Uterus (tissue), 4 donors: ENCODE results near the gene ADARB2. TPM values are rescaled to one million over a fixed set of nuclear protein-coding genes. Genes with fewer than 3 reads are reported as not detected.

Experiments
- DNase-seq, 2 donors: peaks; one replicate each; pipeline ENCODE4 v3.0.0-alpha.2; 2019 to 2020
- H3K27ac ChIP-seq, 2 donors: fragments of 200-600 bp; sonication (generic); 1 replicate in 1 of 2; 2 replicates in 1 of 2; pipeline ENCODE4 v1.5.1; 2016 to 2018
- H3K27me3 ChIP-seq, 2 donors: fragments of 200-600 bp; sonication (generic); one replicate each; pipeline ENCODE4 v1.5.1; 2018 to 2019; ENCODE audit warnings: control low read depth in 1 of 2
- H3K36me3 ChIP-seq, 2 donors: fragments of 200-600 bp; sonication (generic); one replicate each; pipeline ENCODE4 v1.5.1; 2019; ENCODE audit warnings: control low read depth in 1 of 2
- H3K4me1 ChIP-seq, 2 donors: fragments of 200-600 bp; sonication (generic); one replicate each; pipeline ENCODE4 v1.5.1; 2018 to 2019; ENCODE audit warnings: control low read depth in 1 of 2
- H3K4me3 ChIP-seq, 2 donors: fragments of 200-600 bp; sonication (generic); 1 replicate in 1 of 2; 2 replicates in 1 of 2; pipeline ENCODE4 v1.5.1; 2018 to 2019; ENCODE audit warnings: mild to moderate bottlenecking in 1 of 2
- H3K9me3 ChIP-seq, 2 donors: fragments of 200-600 bp; sonication (generic); one replicate each; pipeline ENCODE4 v1.5.1; 2019; ENCODE audit warnings: control low read depth in 1 of 2
- POLR2A ChIP-seq, 2 donors: fragments of 450-650 bp; IDR thresholded peaks; one replicate each; pipeline ENCODE4 v1.6.1; 2016; ENCODE audit warnings: antibody characterized with exemption in 2 of 2, mild to moderate bottlenecking in 1 of 2, moderate library complexity in 1 of 2
- intact Hi-C: fragments of 100-400 bp; cut with DNase I; formaldehyde crosslinking; loops from one replicate; pipeline ENCODE4 v1.15.1; 2023; ENCODE audit warnings: low total_unique reads
- total RNA-seq, 4 donors: library from RNA; depleted of rRNA in 3 of 4; stranded (reverse); fragments of >200 nt in 3 of 4; gene quantifications; one replicate each; pipeline versions ENCODE4 v1.1.0 to v1.2.4, GENCODE V29; 2014 to 2023
- TF ChIP-seq, protein P1 (sequence below), 4 experiments: fragments of 200-600 bp in 2 of 4; fragments of 450-650 bp in 2 of 4; sonication (generic) in 2 of 4; IDR thresholded peaks; one replicate each; pipeline ENCODE4 v1.5.1; 2016 to 2019; ENCODE audit warnings: antibody characterized with exemption in 4 of 4, mild to moderate bottlenecking in 2 of 4, moderate library complexity in 1 of 4
- donor health status: DM: yes; HTN: yes; CAD: no.

Gene ADARB2
- total RNA-seq, 4 donors from 2014 or later = 0.76 to 2.6 (median 2.0) TPM; not detected in 1

DNA sequence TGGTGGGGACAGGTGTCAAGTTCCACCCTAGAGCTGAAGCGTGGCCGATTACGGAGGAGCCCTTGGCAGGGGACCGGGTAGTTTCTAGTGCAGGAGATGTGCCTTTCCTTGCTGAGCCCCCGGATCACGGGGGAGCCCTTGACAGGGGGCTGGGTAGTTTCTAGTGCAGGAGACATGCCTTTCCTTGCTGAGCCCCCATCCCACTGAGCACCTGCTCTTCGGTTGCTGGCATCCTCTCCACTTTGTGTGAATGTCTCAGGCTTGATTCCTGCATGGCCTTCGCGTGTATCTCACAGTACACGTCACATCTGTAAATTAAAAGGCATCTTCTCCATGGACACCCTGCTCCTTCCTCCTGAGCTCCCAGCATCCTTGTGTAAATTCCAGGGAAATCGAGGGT lies 263.5 kb downstream of the ADARB2 start:
- Histone ChIP-seq H3K4me1 (no peaks in the 10 kb centered on the region), H3K36me3 (no peaks in the 10 kb centered on the region), H3K27me3 (no peaks in the 10 kb centered on the region), H3K9me3 (no peaks in the 10 kb centered on the region), H3K4me3 (no peak overlapping the region), H3K27ac (no peak overlapping the region)
- DNase-seq = no peak
- intact Hi-C loops = no loop called here
- TF ChIP-seq, protein P1, sequence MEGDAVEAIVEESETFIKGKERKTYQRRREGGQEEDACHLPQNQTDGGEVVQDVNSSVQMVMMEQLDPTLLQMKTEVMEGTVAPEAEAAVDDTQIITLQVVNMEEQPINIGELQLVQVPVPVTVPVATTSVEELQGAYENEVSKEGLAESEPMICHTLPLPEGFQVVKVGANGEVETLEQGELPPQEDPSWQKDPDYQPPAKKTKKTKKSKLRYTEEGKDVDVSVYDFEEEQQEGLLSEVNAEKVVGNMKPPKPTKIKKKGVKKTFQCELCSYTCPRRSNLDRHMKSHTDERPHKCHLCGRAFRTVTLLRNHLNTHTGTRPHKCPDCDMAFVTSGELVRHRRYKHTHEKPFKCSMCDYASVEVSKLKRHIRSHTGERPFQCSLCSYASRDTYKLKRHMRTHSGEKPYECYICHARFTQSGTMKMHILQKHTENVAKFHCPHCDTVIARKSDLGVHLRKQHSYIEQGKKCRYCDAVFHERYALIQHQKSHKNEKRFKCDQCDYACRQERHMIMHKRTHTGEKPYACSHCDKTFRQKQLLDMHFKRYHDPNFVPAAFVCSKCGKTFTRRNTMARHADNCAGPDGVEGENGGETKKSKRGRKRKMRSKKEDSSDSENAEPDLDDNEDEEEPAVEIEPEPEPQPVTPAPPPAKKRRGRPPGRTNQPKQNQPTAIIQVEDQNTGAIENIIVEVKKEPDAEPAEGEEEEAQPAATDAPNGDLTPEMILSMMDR (IDR thresholded peaks at IDR 0.05) = no peak

DNA sequence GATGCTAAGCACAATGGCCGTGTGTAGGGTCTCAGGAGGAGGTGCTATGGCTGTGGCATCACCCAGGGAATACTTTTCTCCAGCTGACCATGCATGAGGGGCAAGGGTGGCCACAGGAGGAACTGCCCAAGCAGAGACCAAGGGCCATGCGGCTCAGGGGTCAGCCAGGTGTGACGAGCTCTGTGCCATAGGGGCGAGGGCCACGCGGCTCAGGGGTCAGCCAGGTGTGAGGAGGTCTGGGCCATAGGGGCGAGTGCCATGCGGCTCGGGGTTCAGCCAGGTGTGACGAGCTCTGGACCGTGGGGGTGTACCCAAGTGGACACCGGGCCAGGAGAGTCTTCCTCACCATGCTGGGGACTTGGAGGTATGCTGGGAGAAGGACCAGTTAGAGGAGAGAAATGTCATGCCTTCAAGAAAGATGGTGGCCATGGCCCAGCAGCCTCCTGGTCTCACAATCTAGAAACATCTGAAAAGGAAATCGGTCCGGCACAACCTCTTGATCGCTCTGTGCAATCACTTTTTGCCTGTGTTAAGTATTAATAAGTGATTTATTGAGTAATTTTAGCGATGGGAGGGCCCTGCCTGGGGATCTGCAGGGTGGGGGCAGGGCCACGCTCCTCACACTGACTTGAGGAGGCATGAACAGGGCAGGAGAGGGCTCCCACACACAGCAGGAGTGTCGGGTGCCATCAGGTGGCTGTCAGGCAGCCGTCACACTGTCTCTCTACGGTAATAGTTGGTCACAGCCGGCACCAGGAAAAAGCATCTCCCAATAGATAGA lies 265.0 kb downstream of the ADARB2 start:
- intact Hi-C loops = no loop called here
- no peak for DNase-seq
- H3K36me3 ChIP-seq = no peaks in the 10 kb centered on the region
- no peaks in the 10 kb centered on the region for H3K9me3 ChIP-seq
- TF ChIP-seq POLR2A (IDR thresholded peaks at IDR 0.05) = no peak
- TF ChIP-seq, protein P1 (IDR thresholded peaks at IDR 0.05) = no peak
- no peak overlapping the region for H3K4me3 ChIP-seq
- H3K27me3 ChIP-seq = no peaks in the 10 kb centered on the region
- H3K4me1 ChIP-seq = no peaks in the 10 kb centered on the region
- H3K27ac ChIP-seq = no peak overlapping the region

DNA sequence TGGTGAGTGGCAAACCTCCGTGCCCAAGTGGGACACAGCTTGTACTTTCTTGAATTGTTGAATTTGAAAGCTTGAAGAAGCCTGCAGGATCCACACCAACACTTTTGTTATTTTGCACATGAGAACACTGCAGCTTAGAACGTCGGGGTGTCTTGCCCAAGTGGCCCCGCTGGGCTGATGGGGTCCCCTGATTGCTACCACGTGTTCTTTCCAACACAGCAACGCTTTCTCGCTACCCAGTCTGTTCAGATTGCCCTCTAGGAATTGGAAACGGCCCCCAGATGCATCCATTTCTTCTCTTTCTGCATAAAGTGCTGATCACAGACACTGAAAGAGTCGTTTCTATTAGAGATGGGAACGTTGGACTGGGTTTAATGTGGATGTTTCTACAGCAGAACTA lies 268.5 kb downstream of the ADARB2 start:
- TF ChIP-seq, protein P1 (IDR thresholded peaks at IDR 0.05) = no peak
- TF ChIP-seq POLR2A (IDR thresholded peaks at IDR 0.05) = no peak
- intact Hi-C loops = no loop called here
- no peak overlapping the region for H3K4me3 ChIP-seq
- H3K27ac ChIP-seq = no peak overlapping the region
- H3K36me3 ChIP-seq = no peaks in the 10 kb centered on the region
- no peaks in the 10 kb centered on the region for H3K9me3 ChIP-seq
- H3K27me3 ChIP-seq = no peaks in the 10 kb centered on the region
- no peak for DNase-seq
- no peaks in the 10 kb centered on the region for H3K4me1 ChIP-seq

DNA sequence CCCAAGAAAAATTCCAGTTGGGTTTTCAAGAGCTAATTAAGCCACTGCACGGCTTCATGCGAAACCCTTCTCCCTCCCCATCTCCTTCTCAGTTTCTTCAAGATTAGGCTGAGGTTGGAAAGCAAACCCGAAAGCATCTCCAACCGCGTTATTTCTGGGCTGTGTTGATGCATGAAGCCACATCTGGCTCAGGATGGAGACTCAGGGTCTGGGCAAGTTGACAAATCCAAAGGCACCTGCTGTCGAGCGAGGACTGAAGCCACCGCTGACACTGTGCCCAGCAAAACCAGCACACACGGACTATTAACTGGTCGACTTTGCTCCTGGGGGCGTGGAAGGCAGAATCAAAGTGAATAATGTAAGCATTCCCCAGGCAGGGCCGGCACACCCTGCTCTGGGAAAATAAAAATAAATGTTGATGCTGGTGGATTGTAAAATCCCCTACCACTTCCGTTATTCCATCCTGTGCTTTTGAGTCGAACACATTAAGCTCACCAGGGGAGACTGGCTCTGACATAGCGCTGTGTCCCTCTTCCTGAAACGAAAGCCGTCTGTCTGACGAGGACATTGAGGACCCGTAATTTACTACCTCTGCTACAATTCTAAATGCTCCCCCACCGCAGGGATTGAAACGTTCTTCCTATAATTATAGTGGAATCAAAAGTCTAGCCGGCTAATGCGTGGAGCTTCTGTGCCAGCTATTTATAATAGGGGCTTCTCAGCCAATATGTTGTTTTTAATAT lies 269.8 kb downstream of the ADARB2 start:
- Histone ChIP-seq H3K36me3 (no peaks in the 10 kb centered on the region), H3K27me3 (no peaks in the 10 kb centered on the region), H3K4me3 (no peak overlapping the region), H3K27ac (no peak overlapping the region), H3K9me3 (no peaks in the 10 kb centered on the region), H3K4me1 (no peaks in the 10 kb centered on the region)
- no peak for DNase-seq
- TF ChIP-seq POLR2A (IDR thresholded peaks at IDR 0.05) = no peak
- TF ChIP-seq, protein P1 (IDR thresholded peaks at IDR 0.05) = no peak
- intact Hi-C loops = no loop called here
